OCI-LY1 (cell line): ENCODE measurements around the gene ADAM22.

Experiments
- H2AFZ ChIP-seq: fragments of 200-600 bp; sonication (generic), shearing (Covaris generic); 2 replicates; pipeline ENCODE4 v1.6.0; 2014; ENCODE audit warnings: antibody characterized with exemption, mild to moderate bottlenecking, low read length
- H3F3A ChIP-seq: fragments of 200-600 bp; sonication (generic), shearing (Covaris generic); 2 replicates; pipeline ENCODE4 v1.6.0; 2014; ENCODE audit warnings: mild to moderate bottlenecking, antibody characterized with exemption, low read length, moderate library complexity; ENCODE audit not compliant: insufficient read depth
- H3K27ac ChIP-seq: fragments of 200-600 bp; sonication (generic); 2 replicates; pipeline ENCODE4 v1.5.1; 2014; ENCODE audit warnings: low read length, mixed run types, mild to moderate bottlenecking, low read depth; ENCODE audit not compliant: poor library complexity, severe bottlenecking
- H3K27me3 ChIP-seq: fragments of 200-600 bp; sonication (generic); 2 replicates; pipeline ENCODE4 v1.6.0; 2014; ENCODE audit warnings: antibody characterized with exemption, mild to moderate bottlenecking, low read length, moderate library complexity; ENCODE audit not compliant: insufficient read depth
- H3K36me3 ChIP-seq: fragments of 200-600 bp; sonication (generic); 2 replicates; pipeline ENCODE4 v1.6.1; 2014; ENCODE audit warnings: mild to moderate bottlenecking, antibody characterized with exemption, low read length, moderate library complexity, mixed read lengths; ENCODE audit not compliant: insufficient read depth
- H3K4me1 ChIP-seq: fragments of 200-600 bp; sonication (generic); 2 replicates; pipeline ENCODE4 v1.5.1; 2014; ENCODE audit warnings: mild to moderate bottlenecking, low read length, moderate library complexity; ENCODE audit not compliant: insufficient read depth, severe bottlenecking
- H3K4me2 ChIP-seq: fragments of 200-600 bp; sonication (generic), shearing (Covaris generic); 2 replicates; pipeline ENCODE4 v1.6.1; 2014; ENCODE audit warnings: low read length
- H3K4me3 ChIP-seq: fragments of 200-600 bp; sonication (generic); 2 replicates; pipeline ENCODE4 v1.5.1; 2014; ENCODE audit warnings: low read length, low read depth, mild to moderate bottlenecking, mixed read lengths; ENCODE audit not compliant: poor library complexity, severe bottlenecking
- H3K79me2 ChIP-seq: fragments of 200-600 bp; shearing (Covaris generic); 2 replicates; pipeline ENCODE4 v1.6.1; 2016; ENCODE audit warnings: mixed run types, low read length, mixed read lengths; ENCODE audit not compliant: insufficient read depth
- H3K9ac ChIP-seq: fragments of 200-600 bp; sonication (generic), shearing (Covaris generic); 2 replicates; pipeline ENCODE4 v1.6.1; 2014; ENCODE audit warnings: mild to moderate bottlenecking, low read length, mixed read lengths
- H3K9me2 ChIP-seq: fragments of 200-600 bp; sonication (generic), shearing (Covaris generic); 2 replicates; pipeline ENCODE4 v1.6.1; 2014; ENCODE audit warnings: low read depth, mild to moderate bottlenecking, low read length, mixed read lengths
- H3K9me3 ChIP-seq: fragments of 200-600 bp; shearing (Covaris generic); 2 replicates; pipeline ENCODE4 v1.6.1; 2014; ENCODE audit warnings: low read length, mixed read lengths
- H4K20me1 ChIP-seq: fragments of 200-600 bp; sonication (generic), shearing (Covaris generic); 2 replicates; pipeline ENCODE4 v1.6.0; 2016; ENCODE audit warnings: mild to moderate bottlenecking, low read length; ENCODE audit not compliant: insufficient read depth
- EZH2 ChIP-seq: fragments of 200-600 bp; sonication (generic), shearing (Covaris generic); IDR thresholded peaks from 2 replicates; pipeline ENCODE4 v1.8.0; 2017; ENCODE audit warnings: borderline replicate concordance, mixed run types, mild to moderate bottlenecking, antibody characterized with exemption, low read length, moderate library complexity, mixed read lengths
- TF ChIP-seq, protein P1 (sequence below): fragments of 200-600 bp; sonication (generic), shearing (Covaris generic); IDR thresholded peaks from 2 replicates; pipeline ENCODE4 v1.5.1; 2017; ENCODE audit warnings: mild to moderate bottlenecking, antibody characterized with exemption, low read length, moderate library complexity, mixed read lengths

Gene ADAM22

DNA sequence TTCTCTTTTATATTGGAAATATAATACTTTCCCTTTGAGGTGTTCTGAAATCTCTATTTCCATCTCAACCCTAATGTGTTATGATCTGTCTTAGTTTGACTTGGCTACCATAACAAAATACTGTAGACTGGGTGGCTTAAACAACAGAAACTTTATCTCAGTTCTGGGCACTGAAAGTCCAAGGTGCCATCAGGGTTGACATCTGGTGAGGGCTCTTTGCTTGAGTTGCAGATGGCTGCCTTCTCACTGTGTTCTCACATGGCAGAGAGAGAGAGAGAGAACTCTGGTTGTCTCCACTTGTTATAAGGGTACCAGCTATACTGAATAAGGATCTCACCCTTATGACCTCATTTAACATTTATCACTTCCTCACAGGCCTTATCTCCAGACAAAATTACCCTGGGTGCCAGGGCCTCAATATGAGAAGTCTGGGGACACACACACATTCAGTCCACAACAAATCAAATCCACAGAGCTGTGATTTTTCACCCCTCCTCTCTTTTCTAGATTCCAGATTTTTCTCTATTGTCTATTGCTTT is 181.3 kb downstream of the ADAM22 start:
- no peaks in the 10 kb centered on the region for H4K20me1 ChIP-seq
- TF ChIP-seq, protein P1, sequence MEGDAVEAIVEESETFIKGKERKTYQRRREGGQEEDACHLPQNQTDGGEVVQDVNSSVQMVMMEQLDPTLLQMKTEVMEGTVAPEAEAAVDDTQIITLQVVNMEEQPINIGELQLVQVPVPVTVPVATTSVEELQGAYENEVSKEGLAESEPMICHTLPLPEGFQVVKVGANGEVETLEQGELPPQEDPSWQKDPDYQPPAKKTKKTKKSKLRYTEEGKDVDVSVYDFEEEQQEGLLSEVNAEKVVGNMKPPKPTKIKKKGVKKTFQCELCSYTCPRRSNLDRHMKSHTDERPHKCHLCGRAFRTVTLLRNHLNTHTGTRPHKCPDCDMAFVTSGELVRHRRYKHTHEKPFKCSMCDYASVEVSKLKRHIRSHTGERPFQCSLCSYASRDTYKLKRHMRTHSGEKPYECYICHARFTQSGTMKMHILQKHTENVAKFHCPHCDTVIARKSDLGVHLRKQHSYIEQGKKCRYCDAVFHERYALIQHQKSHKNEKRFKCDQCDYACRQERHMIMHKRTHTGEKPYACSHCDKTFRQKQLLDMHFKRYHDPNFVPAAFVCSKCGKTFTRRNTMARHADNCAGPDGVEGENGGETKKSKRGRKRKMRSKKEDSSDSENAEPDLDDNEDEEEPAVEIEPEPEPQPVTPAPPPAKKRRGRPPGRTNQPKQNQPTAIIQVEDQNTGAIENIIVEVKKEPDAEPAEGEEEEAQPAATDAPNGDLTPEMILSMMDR, result no peak
- TF ChIP-seq EZH2, result no peak
- no peaks in the 10 kb centered on the region for H3K9me3 ChIP-seq
- no peak overlapping the region for H3K4me3 ChIP-seq
- H3K4me2 ChIP-seq, result no peak overlapping the region
- no peaks in the 10 kb centered on the region for H3F3A ChIP-seq
- H3K4me1 ChIP-seq, result no peaks in the 10 kb centered on the region
- no peaks in the 10 kb centered on the region for H3K27me3 ChIP-seq
- no peak overlapping the region for H3K9ac ChIP-seq
- no peak overlapping the region for H2AFZ ChIP-seq
- H3K36me3 ChIP-seq, result no peaks in the 10 kb centered on the region
- H3K27ac ChIP-seq, result no peak overlapping the region
- no peaks in the 10 kb centered on the region for H3K79me2 ChIP-seq
- H3K9me2 ChIP-seq, result no peaks in the 10 kb centered on the region

DNA sequence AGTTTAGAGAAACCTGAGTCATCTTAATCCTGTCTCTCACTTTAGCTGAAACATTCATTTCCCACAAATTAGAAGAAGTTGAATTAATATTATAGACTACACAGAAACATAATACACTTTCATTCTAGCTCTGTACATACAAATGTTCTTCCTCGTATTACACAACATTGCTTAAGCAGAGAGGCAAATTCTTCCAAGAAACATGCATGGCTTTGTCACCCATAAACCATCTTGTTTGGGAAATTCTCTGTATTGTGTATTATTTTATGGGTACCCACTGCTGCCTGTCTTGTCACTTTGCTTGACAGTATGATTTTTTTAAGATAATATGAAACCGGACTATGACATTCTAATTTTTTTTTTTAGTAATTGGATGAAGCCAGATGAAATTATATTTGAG is 181.8 kb downstream of the ADAM22 start:
- Histone ChIP-seq H3K4me2 (no peak overlapping the region), H4K20me1 (no peaks in the 10 kb centered on the region), H3K27me3 (no peaks in the 10 kb centered on the region), H3F3A (no peaks in the 10 kb centered on the region), H3K27ac (no peak overlapping the region), H3K36me3 (no peaks in the 10 kb centered on the region), H3K9me3 (no peaks in the 10 kb centered on the region), H3K4me3 (no peak overlapping the region), H2AFZ (no peak overlapping the region), H3K9me2 (no peaks in the 10 kb centered on the region), H3K4me1 (no peaks in the 10 kb centered on the region), H3K9ac (no peak overlapping the region), H3K79me2 (no peaks in the 10 kb centered on the region)
- TF ChIP-seq, protein P1, result no peak
- no peak for TF ChIP-seq EZH2

DNA sequence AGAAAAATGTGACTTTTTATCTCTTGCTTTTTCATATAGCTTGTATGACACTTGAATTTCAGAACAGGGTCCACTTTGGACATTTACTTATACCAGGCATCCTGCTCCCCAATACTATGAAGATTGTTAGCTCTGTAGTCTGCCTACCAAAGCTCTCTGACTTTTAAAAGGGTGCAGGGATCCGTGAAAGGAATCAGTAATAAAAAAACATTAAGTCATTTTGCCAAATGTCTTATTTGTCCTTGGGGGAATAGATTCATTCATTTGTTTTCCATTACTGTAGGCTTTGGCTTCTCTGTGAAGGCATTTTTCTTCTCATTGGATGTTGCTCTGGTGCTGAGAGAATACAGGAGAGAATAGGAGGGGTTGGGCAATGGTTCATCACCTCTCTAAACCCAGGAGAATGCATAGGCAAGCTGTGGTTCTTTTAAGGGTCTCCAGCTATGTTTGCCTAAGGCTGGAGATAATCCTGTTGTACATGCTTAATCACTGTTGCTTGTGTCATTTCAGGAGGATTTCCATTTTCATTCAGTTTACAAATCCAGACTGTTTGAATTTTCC is 182.3 kb downstream of the ADAM22 start:
- Histone ChIP-seq H2AFZ (no peak overlapping the region), H3K27ac (no peak overlapping the region), H3K4me2 (no peak overlapping the region), H3K79me2 (no peaks in the 10 kb centered on the region), H3K27me3 (no peaks in the 10 kb centered on the region), H3K36me3 (no peaks in the 10 kb centered on the region), H3K9me3 (no peaks in the 10 kb centered on the region), H3F3A (no peaks in the 10 kb centered on the region), H4K20me1 (no peaks in the 10 kb centered on the region), H3K4me1 (no peaks in the 10 kb centered on the region), H3K9ac (no peak overlapping the region), H3K9me2 (no peaks in the 10 kb centered on the region), H3K4me3 (no peak overlapping the region)
- TF ChIP-seq, protein P1, result no peak
- TF ChIP-seq EZH2, result no peak
